Measurements from ENCODE around the gene SLC11A1.

Gene SLC11A1

GRCh38 chr2:218366621-218367414, 15.3 kb upstream of the SLC11A1 start:
- H3K36me3 ChIP-seq (ENCODE audit: control insufficient read depth in 2 of 2, insufficient read depth in 1 of 2, low read length in 2 of 2), result no peaks in the 10 kb centered on the region
- CTCF ChIA-PET, result interaction anchor here (0.6 kb wide), 1 partner anchor 171 kb away, joined by 3 read pairs; no protein-coding TSS in a partner anchor
- POLR2A ChIA-PET, result no interaction called here
- no peak overlapping the region for H3K27ac ChIP-seq (ENCODE audit: extremely low read depth, low read depth, low read length)
- no peak overlapping the region for H3K4me3 ChIP-seq (ENCODE audit: low read depth, low read length)
- H3K9me3 ChIP-seq (ENCODE audit: control insufficient read depth, insufficient read depth, low read depth, low read length), result no peaks in the 10 kb centered on the region
- no peaks in the 10 kb centered on the region for H3K4me1 ChIP-seq (ENCODE audit: control insufficient read depth, insufficient read depth, low read length)
- no peak for TF ChIP-seq ZNF623 (tag by site-specific recombination; IDR thresholded peaks at IDR 0.05)
- TF ChIP-seq HOXD13 (CRISPR knock-in tag; IDR thresholded peaks at IDR 0.05; ENCODE audit: borderline replicate concordance), result no peak
- TF ChIP-seq ZNF394 (tag by site-specific recombination; IDR thresholded peaks at IDR 0.05; ENCODE audit: borderline replicate concordance), result no peak
- TF ChIP-seq PRDM4 (tag by site-specific recombination; IDR thresholded peaks at IDR 0.05), result no peak
- no peak for TF ChIP-seq INSM2 (tag by site-specific recombination; IDR thresholded peaks at IDR 0.05)
- no peak for TF ChIP-seq ZNF211 (tag by site-specific recombination; IDR thresholded peaks at IDR 0.05; ENCODE audit: low read depth)
- TF ChIP-seq ZNF624 (tag by site-specific recombination; IDR thresholded peaks at IDR 0.05), result no peak
- no peak for TF ChIP-seq ZNF350 (tag by site-specific recombination; IDR thresholded peaks at IDR 0.05)

DNA sequence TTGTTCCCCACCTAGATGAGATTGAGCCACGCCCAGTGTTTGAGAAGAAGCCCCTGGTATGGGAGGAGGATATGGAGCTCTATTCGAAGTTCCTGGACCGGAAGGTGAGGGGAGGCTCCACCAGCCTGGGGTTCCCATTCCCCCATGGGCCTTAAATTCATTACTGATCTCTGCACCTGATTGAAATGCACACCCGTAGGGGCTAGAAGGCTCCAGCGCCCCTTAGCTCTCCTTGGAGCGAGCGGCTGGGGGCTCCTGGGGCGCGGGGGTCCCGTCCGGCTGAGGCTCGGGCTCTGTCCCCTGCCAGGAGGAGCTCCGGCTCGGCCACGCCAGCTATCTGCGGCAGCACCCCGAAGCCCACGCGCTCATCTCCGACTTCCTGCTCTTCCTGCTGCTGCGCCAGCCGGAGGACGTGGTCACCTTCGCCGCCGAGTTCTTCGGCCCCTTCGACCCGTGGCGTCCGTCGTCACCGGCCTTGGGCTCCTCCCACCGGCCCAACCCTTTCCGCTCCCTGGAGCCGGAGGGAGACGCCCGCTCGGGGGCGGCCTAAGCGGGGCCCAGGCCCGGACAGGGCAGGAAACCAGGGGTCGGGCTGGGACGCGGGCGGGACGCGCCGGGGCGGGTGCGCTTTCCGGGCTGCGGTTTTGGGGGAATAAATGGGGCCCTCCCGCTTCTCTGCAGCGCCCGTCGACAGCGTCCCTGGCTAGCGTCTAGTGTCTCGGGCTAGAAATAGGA, 14.5 kb upstream of the SLC11A1 start:
- H3K9me3 ChIP-seq (ENCODE audit: control insufficient read depth, insufficient read depth, low read depth, low read length), result no peaks in the 10 kb centered on the region
- ChIA-PET CTCF (no interaction called here), POLR2A (no interaction called here)
- TF ChIP-seq MEIS1 (CRISPR knock-in tag; IDR thresholded peaks at IDR 0.05; ENCODE audit: borderline replicate concordance) (no peak), ZSCAN30 (tag by site-specific recombination; IDR thresholded peaks at IDR 0.05) (no peak), ZNF768 (tag by site-specific recombination; IDR thresholded peaks at IDR 0.05) (no peak), ZNF76 (tag by site-specific recombination; IDR thresholded peaks at IDR 0.05; ENCODE audit: borderline replicate concordance, low read depth) (no peak), YY1 (tag by site-specific recombination; IDR thresholded peaks at IDR 0.05) (no peak)
- TF ChIP-seq, protein P1, sequence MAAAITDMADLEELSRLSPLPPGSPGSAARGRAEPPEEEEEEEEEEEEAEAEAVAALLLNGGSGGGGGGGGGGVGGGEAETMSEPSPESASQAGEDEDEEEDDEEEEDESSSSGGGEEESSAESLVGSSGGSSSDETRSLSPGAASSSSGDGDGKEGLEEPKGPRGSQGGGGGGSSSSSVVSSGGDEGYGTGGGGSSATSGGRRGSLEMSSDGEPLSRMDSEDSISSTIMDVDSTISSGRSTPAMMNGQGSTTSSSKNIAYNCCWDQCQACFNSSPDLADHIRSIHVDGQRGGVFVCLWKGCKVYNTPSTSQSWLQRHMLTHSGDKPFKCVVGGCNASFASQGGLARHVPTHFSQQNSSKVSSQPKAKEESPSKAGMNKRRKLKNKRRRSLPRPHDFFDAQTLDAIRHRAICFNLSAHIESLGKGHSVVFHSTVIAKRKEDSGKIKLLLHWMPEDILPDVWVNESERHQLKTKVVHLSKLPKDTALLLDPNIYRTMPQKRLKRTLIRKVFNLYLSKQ (tag by site-specific recombination; IDR thresholded peaks at IDR 0.05; ENCODE audit: borderline replicate concordance), result no peak
- no peak overlapping the region for H3K27ac ChIP-seq (ENCODE audit: extremely low read depth, low read depth, low read length)
- peak overlapping the region; percentile 19; the same call in 1 of the 2 replicates for H3K4me3 ChIP-seq (ENCODE audit: low read depth, low read length)
- no peaks in the 10 kb centered on the region for H3K36me3 ChIP-seq (ENCODE audit: control insufficient read depth in 2 of 2, insufficient read depth in 1 of 2, low read length in 2 of 2)
- no peaks in the 10 kb centered on the region for H3K4me1 ChIP-seq (ENCODE audit: control insufficient read depth, insufficient read depth, low read length)

- H3K36me3 ChIP-seq (ENCODE audit: control insufficient read depth in 2 of 2, insufficient read depth in 1 of 2, low read length in 2 of 2), result no peaks in the 10 kb centered on the region
- H3K9me3 ChIP-seq (ENCODE audit: control insufficient read depth, insufficient read depth, low read depth, low read length), result no peaks in the 10 kb centered on the region
- H3K4me1 ChIP-seq (ENCODE audit: control insufficient read depth, insufficient read depth, low read length), result no peaks in the 10 kb centered on the region
- ChIA-PET CTCF (interaction anchor here (0.6 kb wide), 1 partner anchor 29 kb away, joined by 3 read pairs; no protein-coding TSS in a partner anchor), POLR2A (no interaction called here)
- no peak overlapping the region for H3K27ac ChIP-seq (ENCODE audit: extremely low read depth, low read depth, low read length)
- H3K4me3 ChIP-seq (ENCODE audit: low read depth, low read length), result no peak overlapping the region
- TF ChIP-seq ZNF677 (tag by site-specific recombination; IDR thresholded peaks at IDR 0.05), result no peak
- no peak for TF ChIP-seq ZSCAN5A (tag by site-specific recombination; IDR thresholded peaks at IDR 0.05)
- TF ChIP-seq ZNF391 (tag by site-specific recombination; IDR thresholded peaks at IDR 0.05; ENCODE audit: borderline replicate concordance, low read depth), result no peak
- no peak for TF ChIP-seq ZNF544 (tag by site-specific recombination; IDR thresholded peaks at IDR 0.05)
- no peak for TF ChIP-seq PRDM4 (tag by site-specific recombination; IDR thresholded peaks at IDR 0.05)
- TF ChIP-seq ZNF623 (tag by site-specific recombination; IDR thresholded peaks at IDR 0.05), result no peak
- TF ChIP-seq REPIN1 (tag by site-specific recombination; IDR thresholded peaks at IDR 0.05; ENCODE audit: low read depth), result no peak
Observed at GRCh38 chr2:218368150-218368528, 13.9 kb upstream of the SLC11A1 start.
